GM12873 (cell line): ENCODE data around the gene ADORA2B.

Experiments used
- CTCF ChIP-seq: IDR thresholded peaks from 2 replicates; pipeline ENCODE4 v1.5.1; 2012; ENCODE audit warnings: low read depth, mild to moderate bottlenecking, moderate library complexity, low read length, control low read depth; ENCODE audit not compliant: insufficient read depth; ENCODE audit errors: missing control alignments

ADORA2B gene

DNA sequence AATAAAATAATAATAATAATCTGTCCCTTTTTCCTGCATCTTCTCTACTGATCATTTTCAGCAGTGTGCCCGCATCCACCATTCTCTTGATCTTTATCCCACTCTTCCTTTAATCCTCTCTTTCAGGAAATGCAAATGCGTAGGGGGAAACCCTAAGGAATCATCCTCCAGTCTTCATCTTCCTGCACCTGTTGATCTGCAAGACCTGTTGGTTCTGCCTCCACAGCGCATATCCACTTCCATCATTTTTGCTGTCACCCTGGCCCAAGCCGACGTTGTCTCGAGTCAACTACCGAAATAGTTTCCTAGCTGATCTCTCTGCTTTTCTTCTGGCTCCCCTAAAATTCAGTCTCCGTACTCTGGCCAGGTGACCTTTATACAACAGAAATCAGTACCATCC is 24.5 kb downstream of the ADORA2B start:
- no peak for TF ChIP-seq CTCF

DNA sequence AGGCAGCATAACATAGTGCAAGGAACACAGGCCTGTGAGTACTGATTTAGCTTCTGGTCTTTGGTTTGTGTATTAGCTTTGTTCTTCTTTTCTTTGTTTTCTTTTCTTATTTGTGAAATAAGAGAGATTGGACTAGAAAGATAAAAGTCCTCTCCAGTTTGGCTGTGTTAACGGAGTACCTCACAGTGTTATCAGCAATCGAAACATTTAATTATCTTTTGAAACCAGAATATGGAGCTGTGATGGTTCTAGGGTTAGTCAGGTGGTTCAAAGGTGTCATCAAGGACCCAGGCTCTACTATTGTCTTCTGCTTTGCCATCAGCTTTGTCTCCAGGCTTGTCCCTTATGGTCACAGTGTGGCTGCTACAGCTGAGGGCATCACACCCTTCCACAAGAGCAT is 25.6 kb downstream of the ADORA2B start:
- no peak for TF ChIP-seq CTCF

- TF ChIP-seq CTCF: no peak
Observed at GRCh38 chr17:15971098-15971678, 26.3 kb downstream of the ADORA2B start.

- no peak for TF ChIP-seq CTCF
Observed at GRCh38 chr17:15971882-15972281, 27.0 kb downstream of the ADORA2B start.

DNA sequence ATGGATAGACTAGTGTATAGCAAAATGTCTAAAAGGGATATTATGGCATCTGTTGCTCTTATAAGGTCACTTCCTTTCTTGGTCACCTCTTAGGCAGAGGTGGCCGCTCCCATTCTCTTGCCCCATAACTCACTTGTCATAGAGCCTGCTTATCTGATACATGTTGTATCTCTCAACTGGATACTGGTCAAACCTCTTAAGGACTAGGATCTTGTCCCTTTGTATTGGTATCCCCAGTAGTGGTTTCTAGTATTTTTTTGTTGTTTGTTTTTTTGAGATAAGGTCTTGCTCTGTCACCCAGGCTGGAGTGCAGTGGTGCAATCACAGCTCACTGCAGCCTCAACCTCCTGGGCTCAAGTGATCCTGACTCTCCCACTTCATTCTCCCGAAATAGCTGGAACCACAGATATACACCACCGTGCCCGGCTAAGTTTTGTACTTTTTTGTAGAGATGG is 27.6 kb downstream of the ADORA2B start:
- TF ChIP-seq CTCF: no peak

GRCh38 chr17:15973016-15973415 is 28.1 kb downstream of the ADORA2B start:
- no peak for TF ChIP-seq CTCF

DNA sequence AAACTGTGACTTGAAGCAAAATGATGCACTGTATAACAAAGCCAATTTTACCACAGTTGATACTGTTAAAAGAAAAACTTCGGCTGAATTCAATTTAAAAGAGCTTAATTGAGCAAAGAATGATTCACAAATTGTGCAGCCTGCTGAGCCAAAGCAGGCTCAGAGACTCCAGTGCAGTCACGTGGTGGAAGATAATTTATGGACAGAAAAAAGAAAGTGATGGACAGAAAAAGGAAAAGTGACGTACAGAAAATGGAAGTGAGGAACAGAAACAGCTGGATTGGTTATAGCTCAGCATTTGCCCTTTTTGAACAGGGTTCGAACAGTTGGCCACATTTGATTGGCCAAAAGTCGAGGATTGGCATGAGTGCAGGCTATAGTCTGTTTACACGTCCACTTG is 28.9 kb downstream of the ADORA2B start:
- TF ChIP-seq CTCF: no peak
